PC-3 (cell line): ENCODE data around the gene DLGAP4. TPM values are rescaled to one million over a fixed set of nuclear protein-coding genes. Genes with fewer than 3 reads are reported as not detected.

Source experiments
- ATAC-seq: fragments of 200-7000 bp; cut with Tn5 transposase; 2 replicates; pipeline ENCODE4 v1.9.1; 2020; ENCODE audit warnings: mild to moderate bottlenecking, moderate library complexity
- BruUV-seq: library from RNA; stranded (reverse); fragments of 400-500 nt; replicated peaks from 2 replicates; lab custom pipeline; 2021; lab: Mats Ljungman, UMichigan
- CTCF ChIA-PET: fragments of 300-600 bp; sonication (Branson Sonifier 250); formaldehyde crosslinking; loops from one replicate; lab custom pipeline; 2022; ENCODE audit warnings: antibody characterized with exemption; lab: Charles Lee
- POLR2A ChIA-PET: fragments of 300-600 bp; sonication (Branson Sonifier 250); formaldehyde crosslinking; loops from one replicate; lab custom pipeline; 2022; ENCODE audit warnings: antibody characterized with exemption; ENCODE audit not compliant: unreplicated experiment; lab: Charles Lee
- DNase-seq: peaks from one replicate; pipeline ENCODE4 v3.0.0-alpha.2; 2015
- H2AFZ ChIP-seq: fragments of 300-600 bp; sonication (generic); 2 replicates; pipeline ENCODE4 v1.6.0; 2016; ENCODE audit warnings: antibody characterized with exemption, low read length
- H3F3A ChIP-seq: fragments of 300-600 bp; sonication (generic); one replicate; pipeline ENCODE4 v1.6.0; 2017; ENCODE audit warnings: antibody characterized with exemption, low read length, control low read depth, mild to moderate bottlenecking; ENCODE audit not compliant: unreplicated experiment
- H3K27ac ChIP-seq: fragments of 300-600 bp; sonication (generic); 2 replicates; pipeline ENCODE4 v1.5.1; 2016; ENCODE audit warnings: mild to moderate bottlenecking, low read length
- H3K27me3 ChIP-seq: fragments of 300-600 bp; sonication (generic); 2 replicates; pipeline ENCODE4 v1.6.1; 2016; ENCODE audit warnings: low read length, mixed read lengths
- H3K36me3 ChIP-seq: fragments of 300-600 bp; sonication (generic); 2 replicates; pipeline ENCODE4 v1.6.1; 2016; ENCODE audit warnings: low read depth, mixed run types, low read length, mixed read lengths
- H3K4me1 ChIP-seq: fragments of 300-600 bp; sonication (generic); 2 replicates; pipeline ENCODE4 v1.5.1; 2016; ENCODE audit warnings: low read length; ENCODE audit not compliant: insufficient read depth
- H3K4me2 ChIP-seq: fragments of 300-600 bp; sonication (generic); 2 replicates; pipeline ENCODE4 v1.6.0; 2016; ENCODE audit warnings: low read length
- H3K4me3 ChIP-seq: fragments of 300-600 bp; sonication (generic); 2 replicates; pipeline ENCODE4 v1.5.1; 2016; ENCODE audit warnings: mild to moderate bottlenecking, low read length, mixed read lengths
- H3K79me2 ChIP-seq: fragments of 300-600 bp; sonication (generic); 2 replicates; pipeline ENCODE4 v1.6.1; 2017; ENCODE audit warnings: low read length, mixed read lengths
- H3K9ac ChIP-seq: fragments of 300-600 bp; sonication (generic); 2 replicates; pipeline ENCODE4 v1.6.0; 2016; ENCODE audit warnings: mild to moderate bottlenecking, low read length
- H3K9me2 ChIP-seq: fragments of 300-600 bp; sonication (generic); replicated peaks from 2 replicates; pipeline ENCODE4 v1.6.1; 2016; ENCODE audit warnings: mixed run types, low read length, mixed read lengths
- H3K9me3 ChIP-seq: fragments of 300-600 bp; sonication (generic); 2 replicates; pipeline ENCODE4 v1.6.1; 2016; ENCODE audit warnings: low read length, mixed read lengths
- H4K20me1 ChIP-seq: fragments of 300-600 bp; sonication (generic); 2 replicates; pipeline ENCODE4 v1.6.1; 2016; ENCODE audit warnings: low read length, mixed read lengths
- CTCF ChIP-seq: fragments of 300-600 bp; sonication (generic); conservative IDR thresholded peaks from 2 replicates; pipeline ENCODE4 v1.5.1; 2017; ENCODE audit warnings: antibody characterized with exemption, low read depth, mild to moderate bottlenecking, low read length
- EZH2 ChIP-seq: fragments of 300-600 bp; sonication (generic); IDR thresholded peaks from one replicate; pipeline ENCODE4 v1.6.1; 2017; ENCODE audit warnings: antibody characterized with exemption, mild to moderate bottlenecking, low read length; ENCODE audit not compliant: unreplicated experiment
- EZH2phosphoT487 ChIP-seq: fragments of 300-600 bp; sonication (generic); IDR thresholded peaks from 2 replicates; pipeline ENCODE4 v1.6.1; 2018; ENCODE audit warnings: mild to moderate bottlenecking, antibody characterized with exemption, low read length, borderline replicate concordance
- intact Hi-C: fragments of 100-400 bp; cut with micrococcal nuclease; formaldehyde crosslinking; loops from 2 replicates; pipeline ENCODE4 v1.9.0; 2023
- total RNA-seq: library from RNA; depleted of rRNA; stranded (reverse); fragments of >200 nt; gene quantifications from 2 replicates; pipeline ENCODE4 v1.2.3, GENCODE V29; 2014

Gene DLGAP4
- total RNA-seq, 1 experiment from 2014 or later, result 21.0 TPM

- no peak overlapping the region for H3K4me3 ChIP-seq
- no TSS peak for BruUV-seq
- no peak overlapping the region for H3K4me2 ChIP-seq
- ChIA-PET CTCF (no interaction called here), POLR2A (no interaction called here)
- no peak for DNase-seq
- H3F3A ChIP-seq, result no peaks in the 10 kb centered on the region
- no peak overlapping the region for H3K9ac ChIP-seq
- H3K9me2 ChIP-seq, result no peaks in the 10 kb centered on the region
- H3K79me2 ChIP-seq, result no peaks in the 10 kb centered on the region
- H3K9me3 ChIP-seq, result no peaks in the 10 kb centered on the region
- no peak for ATAC-seq
- no peak overlapping the region for H2AFZ ChIP-seq
- TF ChIP-seq EZH2phosphoT487 (no peak), CTCF (no peak), EZH2 (no peak)
- H3K36me3 ChIP-seq, result no peaks in the 10 kb centered on the region
- no peaks in the 10 kb centered on the region for H3K4me1 ChIP-seq
- H3K27me3 ChIP-seq, result peaks cover 40% of the 10 kb centered on the region
- no peaks in the 10 kb centered on the region for H4K20me1 ChIP-seq
- H3K27ac ChIP-seq, result no peak overlapping the region
- intact Hi-C loops, result no loop called here
Observed at GRCh38 chr20:36366623-36367369, 60.7 kb downstream of the DLGAP4 start.

GRCh38 chr20:36367370-36367745 is 61.2 kb downstream of the DLGAP4 start:
- no peak overlapping the region for H3K4me2 ChIP-seq
- no peak overlapping the region for H3K27ac ChIP-seq
- H3K4me3 ChIP-seq, result no peak overlapping the region
- no peaks in the 10 kb centered on the region for H3K9me3 ChIP-seq
- no peaks in the 10 kb centered on the region for H4K20me1 ChIP-seq
- no peaks in the 10 kb centered on the region for H3F3A ChIP-seq
- ATAC-seq (no peak), DNase-seq (no peak)
- H3K4me1 ChIP-seq, result no peaks in the 10 kb centered on the region
- no peaks in the 10 kb centered on the region for H3K9me2 ChIP-seq
- ChIA-PET CTCF (no interaction called here), POLR2A (no interaction called here)
- no peaks in the 10 kb centered on the region for H3K79me2 ChIP-seq
- H3K27me3 ChIP-seq, result peaks cover 37% of the 10 kb centered on the region
- H3K36me3 ChIP-seq, result no peaks in the 10 kb centered on the region
- BruUV-seq, result no TSS peak
- H3K9ac ChIP-seq, result no peak overlapping the region
- TF ChIP-seq EZH2 (no peak), EZH2phosphoT487 (no peak), CTCF (no peak)
- no peak overlapping the region for H2AFZ ChIP-seq
- intact Hi-C loops, result no loop called here
